ENCODE results near the gene RGS6. TPM values are rescaled to one million over a fixed set of nuclear protein-coding genes. Genes with fewer than 3 reads are reported as not detected.
A peak's percentile ranks its signal among the peaks of the same experiment; 100 is the strongest.

Gene RGS6
- total and polyA plus RNA-seq, 2 donors (not counting 1 experiment from before 2014, with no cell fraction given), result not detected

- Histone ChIP-seq H3K9me3 (ENCODE audit: control insufficient read depth, insufficient read depth, low read depth, low read length) (no peaks in the 10 kb centered on the region), H3K79me2 (ENCODE audit: control insufficient read depth, insufficient read depth, low read length) (no peaks in the 10 kb centered on the region), H3K4me3 (replicated peaks in 1 of 4; ENCODE audit: control extremely low read depth in 1 of 4, insufficient read depth in 1 of 4, low read depth in 3 of 4, low read length in 4 of 4) (no peak overlapping the region), H3K9ac (ENCODE audit: insufficient read depth, low read length) (no peak overlapping the region), H3K27me3 (ENCODE audit: control insufficient read depth, insufficient read depth, low read length) (no peaks in the 10 kb centered on the region), H4K20me1 (ENCODE audit: control insufficient read depth, extremely low read depth, insufficient read depth, low read length) (no peaks in the 10 kb centered on the region), H3K4me2 (ENCODE audit: extremely low read depth, insufficient read depth, low read length) (no peak overlapping the region), H3K27ac (ENCODE audit: insufficient read depth, low read length) (no peak overlapping the region), H3K36me3 (ENCODE audit: control insufficient read depth, insufficient read depth, low read length) (no peaks in the 10 kb centered on the region), H2AFZ (ENCODE audit: low read length) (no peak overlapping the region), H3K4me1 (ENCODE audit: control insufficient read depth, extremely low read depth, insufficient read depth, low read length) (no peaks in the 10 kb centered on the region)
- no peak for DNase-seq (ENCODE audit: low read depth in 2 of 2)
- no peak for TF ChIP-seq EZH2 (IDR thresholded peaks at IDR 0.05; ENCODE audit: low read length, missing control alignments)
- TF ChIP-seq CTCF (conservative IDR thresholded peaks at IDR 0.05 in 1 of 2, IDR thresholded peaks at IDR 0.05 in 1 of 2; ENCODE audit: low read depth in 1 of 2, low read length in 2 of 2), result no peak
Observed at GRCh38 chr14:71967704-71968103, 35.5 kb downstream of the RGS6 start.

GRCh38 chr14:71970272-71970671 is 38.0 kb downstream of the RGS6 start:
- no peak overlapping the region for H3K27ac ChIP-seq (ENCODE audit: insufficient read depth, low read length)
- no peaks in the 10 kb centered on the region for H3K27me3 ChIP-seq (ENCODE audit: control insufficient read depth, insufficient read depth, low read length)
- no peak overlapping the region for H2AFZ ChIP-seq (ENCODE audit: low read length)
- no peak overlapping the region for H3K4me2 ChIP-seq (ENCODE audit: extremely low read depth, insufficient read depth, low read length)
- DNase-seq (ENCODE audit: low read depth in 2 of 2), result no peak
- H3K79me2 ChIP-seq (ENCODE audit: control insufficient read depth, insufficient read depth, low read length), result no peaks in the 10 kb centered on the region
- H3K9ac ChIP-seq (ENCODE audit: insufficient read depth, low read length), result no peak overlapping the region
- no peaks in the 10 kb centered on the region for H3K9me3 ChIP-seq (ENCODE audit: control insufficient read depth, insufficient read depth, low read depth, low read length)
- no peaks in the 10 kb centered on the region for H3K4me1 ChIP-seq (ENCODE audit: control insufficient read depth, extremely low read depth, insufficient read depth, low read length)
- no peaks in the 10 kb centered on the region for H3K36me3 ChIP-seq (ENCODE audit: control insufficient read depth, insufficient read depth, low read length)
- no peak overlapping the region for H3K4me3 ChIP-seq (replicated peaks in 1 of 4; ENCODE audit: control extremely low read depth in 1 of 4, insufficient read depth in 1 of 4, low read depth in 3 of 4, low read length in 4 of 4)
- H4K20me1 ChIP-seq (ENCODE audit: control insufficient read depth, extremely low read depth, insufficient read depth, low read length), result no peaks in the 10 kb centered on the region
- TF ChIP-seq EZH2 (IDR thresholded peaks at IDR 0.05; ENCODE audit: low read length, missing control alignments), result no peak
- TF ChIP-seq CTCF (conservative IDR thresholded peaks at IDR 0.05 in 1 of 2, IDR thresholded peaks at IDR 0.05 in 1 of 2; ENCODE audit: low read depth in 1 of 2, low read length in 2 of 2), result no peak

- Histone ChIP-seq H3K9me3 (ENCODE audit: control insufficient read depth, insufficient read depth, low read depth, low read length) (no peaks in the 10 kb centered on the region), H2AFZ (ENCODE audit: low read length) (no peak overlapping the region), H3K4me2 (ENCODE audit: extremely low read depth, insufficient read depth, low read length) (no peak overlapping the region), H3K4me3 (replicated peaks in 1 of 4; ENCODE audit: control extremely low read depth in 1 of 4, insufficient read depth in 1 of 4, low read depth in 3 of 4, low read length in 4 of 4) (no peak overlapping the region), H3K36me3 (ENCODE audit: control insufficient read depth, insufficient read depth, low read length) (no peaks in the 10 kb centered on the region), H3K9ac (ENCODE audit: insufficient read depth, low read length) (no peak overlapping the region), H3K79me2 (ENCODE audit: control insufficient read depth, insufficient read depth, low read length) (no peaks in the 10 kb centered on the region), H4K20me1 (ENCODE audit: control insufficient read depth, extremely low read depth, insufficient read depth, low read length) (no peaks in the 10 kb centered on the region), H3K27me3 (ENCODE audit: control insufficient read depth, insufficient read depth, low read length) (no peaks in the 10 kb centered on the region), H3K27ac (ENCODE audit: insufficient read depth, low read length) (no peak overlapping the region), H3K4me1 (ENCODE audit: control insufficient read depth, extremely low read depth, insufficient read depth, low read length) (no peaks in the 10 kb centered on the region)
- peak in 1 of 2 donors; percentile 1 for DNase-seq (ENCODE audit: low read depth in 2 of 2)
- TF ChIP-seq EZH2 (IDR thresholded peaks at IDR 0.05; ENCODE audit: low read length, missing control alignments), result no peak
- no peak for TF ChIP-seq CTCF (conservative IDR thresholded peaks at IDR 0.05 in 1 of 2, IDR thresholded peaks at IDR 0.05 in 1 of 2; ENCODE audit: low read depth in 1 of 2, low read length in 2 of 2)
Observed at GRCh38 chr14:71985538-71986189, 53.4 kb downstream of the RGS6 start.

Data from fibroblast of lung (primary cell).